ENCODE data around the gene PHYHD1.

DNA sequence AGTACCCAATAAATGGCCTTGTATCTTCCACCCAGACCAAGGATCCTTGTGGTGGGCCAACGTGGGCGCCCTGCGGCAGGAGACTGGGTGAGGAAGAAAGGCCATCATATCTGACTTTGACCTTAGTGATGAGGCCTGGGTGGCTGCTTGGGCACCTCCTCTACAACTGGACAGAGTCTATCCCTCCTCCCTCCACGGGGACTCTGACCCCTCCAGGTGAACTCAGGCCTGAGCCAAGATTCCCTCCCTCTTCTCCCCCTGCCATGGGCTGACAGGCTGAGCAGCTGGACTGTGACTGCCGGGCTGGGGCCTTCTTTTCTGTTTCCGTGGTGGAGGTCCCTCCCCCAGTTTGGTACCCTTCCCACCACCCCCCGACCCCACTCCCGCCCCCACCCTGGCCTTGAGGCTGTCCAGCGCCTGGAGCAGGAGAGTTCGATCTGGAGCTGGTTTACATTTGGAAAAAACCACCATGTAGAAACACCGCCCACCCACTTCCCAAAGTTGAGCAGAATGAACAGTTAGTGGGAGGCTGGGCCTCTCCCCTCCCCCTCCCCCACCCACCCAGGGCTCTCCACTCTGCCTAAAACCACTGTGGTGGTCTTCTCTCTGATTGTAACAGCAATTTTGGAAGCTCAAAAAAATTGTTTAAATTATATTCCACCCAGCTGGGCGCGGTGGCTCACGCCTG is 1.2 kb upstream of the PHYHD1 start:
- TF ChIP-seq, protein P1, sequence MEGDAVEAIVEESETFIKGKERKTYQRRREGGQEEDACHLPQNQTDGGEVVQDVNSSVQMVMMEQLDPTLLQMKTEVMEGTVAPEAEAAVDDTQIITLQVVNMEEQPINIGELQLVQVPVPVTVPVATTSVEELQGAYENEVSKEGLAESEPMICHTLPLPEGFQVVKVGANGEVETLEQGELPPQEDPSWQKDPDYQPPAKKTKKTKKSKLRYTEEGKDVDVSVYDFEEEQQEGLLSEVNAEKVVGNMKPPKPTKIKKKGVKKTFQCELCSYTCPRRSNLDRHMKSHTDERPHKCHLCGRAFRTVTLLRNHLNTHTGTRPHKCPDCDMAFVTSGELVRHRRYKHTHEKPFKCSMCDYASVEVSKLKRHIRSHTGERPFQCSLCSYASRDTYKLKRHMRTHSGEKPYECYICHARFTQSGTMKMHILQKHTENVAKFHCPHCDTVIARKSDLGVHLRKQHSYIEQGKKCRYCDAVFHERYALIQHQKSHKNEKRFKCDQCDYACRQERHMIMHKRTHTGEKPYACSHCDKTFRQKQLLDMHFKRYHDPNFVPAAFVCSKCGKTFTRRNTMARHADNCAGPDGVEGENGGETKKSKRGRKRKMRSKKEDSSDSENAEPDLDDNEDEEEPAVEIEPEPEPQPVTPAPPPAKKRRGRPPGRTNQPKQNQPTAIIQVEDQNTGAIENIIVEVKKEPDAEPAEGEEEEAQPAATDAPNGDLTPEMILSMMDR (conservative IDR thresholded peaks at IDR 0.05 in 1 of 2, IDR thresholded peaks at IDR 0.05 in 1 of 2; ENCODE audit: extremely low read depth in 1 of 2, insufficient read depth in 1 of 2, low read depth in 1 of 2, low read length in 2 of 2), result no peak
- no peak for TF ChIP-seq EZH2 (IDR thresholded peaks at IDR 0.05; ENCODE audit: borderline replicate concordance, low read length)
